Femur (tissue), 1 donor: ENCODE data around the gene OLIG1.
A peak's percentile ranks its signal among the peaks of the same experiment; 100 is the strongest.

Source experiments
- DNase-seq: peaks from one replicate; pipeline ENCODE4 v3.0.0-alpha.2; 2017

The OLIG1 gene

DNA sequence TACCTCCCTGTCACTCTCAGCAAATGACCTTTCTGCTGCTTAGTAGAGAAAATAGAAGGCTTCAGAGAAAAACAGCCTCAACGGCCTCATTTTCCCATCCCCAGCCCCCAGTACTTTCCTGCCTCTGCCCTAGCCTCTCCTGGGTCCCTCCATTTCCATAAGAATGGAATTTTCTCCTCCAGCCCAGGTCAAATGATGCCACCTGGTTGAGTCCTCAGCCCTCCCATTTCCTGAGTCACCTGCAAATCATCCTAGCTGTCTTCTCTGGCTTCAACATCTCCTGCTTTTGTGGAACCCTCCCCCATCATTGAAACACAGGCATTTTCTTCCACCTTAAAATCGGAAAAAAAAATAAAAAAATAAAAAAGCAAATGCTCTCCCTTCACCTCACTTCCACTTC lies 35.1 kb downstream of the OLIG1 start:
- no peak for DNase-seq

- no peak for DNase-seq
These were observed 38.3 kb downstream of the OLIG1 start for GRCh38 chr21:33108228-33108627.

- DNase-seq: no peak
These were observed 39.8 kb downstream of the OLIG1 start for GRCh38 chr21:33109574-33110339.

DNA sequence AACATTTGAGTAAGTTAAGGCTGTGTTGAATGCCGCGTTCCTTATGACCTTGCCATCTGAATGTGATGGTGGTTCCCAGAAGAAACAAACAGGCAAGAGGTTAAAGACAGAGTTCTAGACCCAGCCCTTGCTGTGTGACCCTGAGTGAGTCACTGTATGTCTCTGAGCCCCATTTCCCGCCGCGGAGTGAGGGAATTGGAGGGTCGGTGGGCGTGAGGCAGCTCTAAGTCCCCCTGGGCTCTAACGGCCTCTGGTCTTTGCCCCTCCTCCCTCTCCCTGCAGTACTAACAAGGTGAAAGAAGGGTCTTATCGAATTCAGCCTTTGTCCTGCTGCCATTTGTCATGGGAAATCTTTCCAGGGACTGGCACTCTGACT lies 40.4 kb downstream of the OLIG1 start:
- DNase-seq: no peak

DNA sequence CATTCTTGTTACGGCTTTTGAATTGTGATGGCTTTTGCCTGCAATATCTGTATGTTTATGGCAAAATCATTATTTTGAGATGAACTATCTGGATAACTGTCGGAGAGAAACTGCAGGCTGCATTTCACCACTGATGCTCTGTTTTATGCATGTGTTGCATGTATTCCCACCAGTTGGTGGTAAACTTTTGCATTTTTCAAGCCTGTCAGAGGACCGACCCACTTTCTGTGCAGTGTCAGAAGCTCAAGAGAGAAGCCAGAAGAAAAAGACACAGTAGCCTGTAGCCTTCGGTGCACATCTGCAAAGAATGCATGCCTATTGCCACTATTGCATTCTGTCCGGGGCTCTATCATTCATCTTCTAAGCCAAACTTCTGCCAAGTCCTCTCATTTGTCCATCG lies 41.6 kb downstream of the OLIG1 start:
- DNase-seq: no peak

DNA sequence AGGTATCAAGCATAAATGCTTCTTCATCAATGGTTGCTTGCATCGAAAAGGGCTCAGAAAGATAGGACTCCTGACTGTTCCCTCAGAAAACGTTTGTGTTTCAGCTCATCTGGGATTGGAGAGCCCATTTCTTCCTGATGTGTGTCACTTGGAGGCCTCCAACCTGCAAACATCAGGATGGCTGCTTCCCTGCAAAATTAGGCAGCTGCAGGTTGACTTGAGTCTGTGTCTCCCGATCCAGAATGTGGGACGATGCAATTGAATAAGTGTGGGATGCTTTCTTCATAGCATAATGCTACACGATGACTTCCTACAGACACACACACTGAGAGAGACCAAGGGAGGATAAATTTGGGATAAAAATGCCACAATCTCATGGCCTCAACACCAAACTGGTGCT lies 42.2 kb downstream of the OLIG1 start:
- no peak for DNase-seq

GRCh38 chr21:33112681-33113080 lies 42.7 kb downstream of the OLIG1 start:
- DNase-seq: no peak

DNA sequence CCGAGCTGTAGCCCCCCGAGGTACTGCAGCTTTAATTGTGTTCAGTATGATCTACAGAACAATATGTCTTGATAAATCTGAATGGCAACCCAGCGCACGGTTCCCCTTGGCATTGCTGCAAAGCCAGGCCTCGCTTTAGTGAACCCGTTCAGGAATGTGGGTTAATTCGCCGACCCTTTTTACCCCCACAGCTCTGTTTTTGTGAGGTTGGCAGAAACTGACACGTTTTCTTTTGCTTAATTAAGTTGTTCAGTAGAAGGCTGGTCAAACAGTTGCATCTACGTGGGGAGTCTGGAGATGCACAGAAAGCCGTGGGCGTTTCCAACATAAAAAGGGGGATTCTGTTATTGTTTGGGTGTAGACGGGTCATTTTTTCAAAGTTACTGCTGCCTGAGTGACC lies 43.2 kb downstream of the OLIG1 start:
- DNase-seq: no peak

DNA sequence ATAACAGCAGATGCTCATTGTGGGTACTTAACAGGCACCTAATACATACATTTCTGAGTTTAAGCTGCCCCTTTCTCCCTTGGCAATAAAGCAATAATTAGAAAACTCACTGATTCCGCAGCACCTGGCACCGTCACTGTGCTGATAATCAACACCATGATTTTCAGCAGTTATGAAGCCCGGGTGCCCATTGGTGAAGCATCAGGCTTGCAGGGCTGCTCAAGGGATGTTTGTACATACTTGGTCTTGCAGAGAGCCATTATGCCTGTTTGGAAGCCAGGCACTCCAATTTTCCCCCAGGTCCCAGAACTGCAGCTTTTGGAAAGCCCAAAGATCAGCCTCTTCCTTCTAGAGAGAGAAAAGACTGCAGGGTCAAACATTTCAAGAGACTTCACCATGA lies 44.3 kb downstream of the OLIG1 start:
- DNase-seq: no peak

DNA sequence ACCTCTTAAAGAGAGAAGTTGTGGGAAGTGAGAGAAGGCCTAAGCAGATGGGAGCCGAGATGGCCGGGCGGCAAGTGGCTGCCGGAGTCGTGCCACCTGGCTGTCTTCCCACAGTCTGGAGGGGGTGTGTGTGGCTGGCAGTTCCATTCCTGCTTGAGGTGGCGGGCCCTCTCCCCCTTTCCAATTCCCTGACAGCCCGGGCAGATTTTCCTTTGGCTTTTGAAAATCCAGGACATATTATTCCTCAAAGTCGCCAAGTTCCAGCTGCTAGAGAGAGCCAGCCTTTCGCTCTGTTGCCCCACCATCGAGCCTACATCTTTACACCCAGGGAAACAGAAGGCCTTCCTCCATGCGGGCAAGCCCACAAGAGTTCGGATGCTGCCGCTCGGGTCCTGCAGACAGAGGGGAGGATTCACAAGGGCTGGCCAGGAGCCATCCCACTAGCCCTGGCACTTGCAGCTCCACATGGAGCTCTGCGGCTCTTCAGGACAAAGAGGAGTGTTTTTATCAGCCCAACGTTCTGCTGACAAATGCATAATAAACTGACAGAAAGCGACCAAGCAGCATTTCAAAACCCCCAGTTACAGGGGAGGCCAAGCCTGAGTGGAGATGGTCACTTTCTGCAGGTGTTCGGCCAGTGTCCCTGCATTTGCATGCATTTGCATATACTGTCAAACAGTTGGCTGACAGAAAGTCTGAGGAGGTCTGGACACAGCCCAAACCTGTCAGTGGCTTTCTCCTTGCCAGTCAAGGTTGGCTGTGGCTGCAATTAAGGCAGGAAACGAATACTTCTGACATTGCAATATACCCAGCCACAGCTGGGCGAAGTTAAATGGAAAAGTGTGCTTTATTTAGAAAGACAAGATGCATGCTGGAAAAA lies 45.9 kb downstream of the OLIG1 start:
- peak; percentile 62 for DNase-seq

DNA sequence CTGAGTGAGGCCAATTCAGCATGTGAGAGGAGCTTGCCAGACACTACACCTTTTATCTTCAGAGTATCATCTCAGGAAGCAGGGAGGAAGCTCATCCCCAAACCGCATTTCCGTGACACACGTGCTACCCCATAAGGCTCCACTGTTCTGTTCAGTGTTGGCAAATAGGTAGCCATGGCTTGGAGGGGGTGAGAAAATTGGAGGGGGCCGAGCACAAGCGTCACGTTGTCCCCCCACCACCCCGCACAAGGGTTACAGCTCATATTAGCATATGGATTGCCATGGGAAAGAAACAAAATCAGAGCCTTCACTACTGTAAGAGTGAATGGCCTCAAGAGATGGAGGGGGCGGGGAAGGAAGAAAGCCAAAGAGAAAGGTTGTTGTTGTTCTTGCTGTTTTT lies 46.7 kb downstream of the OLIG1 start:
- no peak for DNase-seq

- DNase-seq: no peak
These were observed 47.4 kb downstream of the OLIG1 start for GRCh38 chr21:33117101-33117888.
